ENCODE data around the gene COL4A5.
A peak's percentile ranks its signal among the peaks of the same experiment; 100 is the strongest.

Gene COL4A5

GRCh38 chrX:108642273-108642628 lies 202.6 kb downstream of the COL4A5 start:
- DNase-seq = no peak

GRCh38 chrX:108664701-108665100 lies 225.1 kb downstream of the COL4A5 start:
- no peak for DNase-seq

GRCh38 chrX:108666101-108666500 lies 226.5 kb downstream of the COL4A5 start:
- DNase-seq = no peak

- no peak for DNase-seq
These were observed 231.9 kb downstream of the COL4A5 start for GRCh38 chrX:108671526-108671925.

- DNase-seq = no peak
These were observed 257.1 kb downstream of the COL4A5 start for GRCh38 chrX:108696690-108697089.

GRCh38 chrX:108699368-108699767 lies 259.7 kb downstream of the COL4A5 start:
- peak; percentile 29 for DNase-seq

- no peak for DNase-seq
These were observed 262.0 kb downstream of the COL4A5 start for GRCh38 chrX:108701633-108702032.

- no peak for DNase-seq
These were observed 262.9 kb downstream of the COL4A5 start for GRCh38 chrX:108702530-108702929.

GRCh38 chrX:108704839-108705238 lies 265.2 kb downstream of the COL4A5 start:
- DNase-seq = no peak

- DNase-seq = no peak
These were observed 273.2 kb downstream of the COL4A5 start for GRCh38 chrX:108712886-108713285.

GRCh38 chrX:108722561-108722960 lies 282.9 kb downstream of the COL4A5 start:
- DNase-seq = no peak

- no peak for DNase-seq
These were observed 287.1 kb downstream of the COL4A5 start for GRCh38 chrX:108726748-108727147.

GRCh38 chrX:108731153-108731552 lies 291.5 kb downstream of the COL4A5 start:
- DNase-seq = no peak

- DNase-seq = peak; percentile 51
These were observed 293.1 kb downstream of the COL4A5 start for GRCh38 chrX:108732630-108733321.

- DNase-seq = no peak
These were observed 294.8 kb downstream of the COL4A5 start for GRCh38 chrX:108734426-108734825.

GRCh38 chrX:108735091-108735678 lies 295.5 kb downstream of the COL4A5 start:
- peak; percentile 54 for DNase-seq

GRCh38 chrX:108735679-108736508 lies 296.3 kb downstream of the COL4A5 start:
- peak; percentile 56 for DNase-seq

- peak; percentile 66 for DNase-seq
These were observed 297.2 kb downstream of the COL4A5 start, which contains the start of gene IRS4 for GRCh38 chrX:108736509-108737479. IRS4 (minus strand) TSS chrX:108736563.

GRCh38 chrX:108737754-108738153 lies 298.1 kb downstream of the COL4A5 start:
- DNase-seq = no peak

GRCh38 chrX:108740299-108740774 lies 300.7 kb downstream of the COL4A5 start:
- no peak for DNase-seq

All from NCI-H69 (cell line).